SH-SY5Y (cell line): ENCODE measurements around the gene ZC3H18.

Experiments used
- GATA2 ChIP-seq: IDR thresholded peaks from 2 replicates; pipeline ENCODE4 v1.6.1; 2011; ENCODE audit warnings: mild to moderate bottlenecking, low read depth, low read length
- GATA3 ChIP-seq: IDR thresholded peaks from 2 replicates; pipeline ENCODE4 v1.6.1; 2011; ENCODE audit warnings: low read depth, mild to moderate bottlenecking, low read length, moderate library complexity

- TF ChIP-seq GATA2 (no peak), GATA3 (no peak)
Observed at GRCh38 chr16:88543230-88543813, 26.9 kb upstream of the ZC3H18 start.
